HCEC 1CT (cell line): Measurements from ENCODE around the gene TRPM8.
A peak's percentile ranks its signal among the peaks of the same experiment; 100 is the strongest.
"Not testable (repeated sequence)": the region's sequence is repeated elsewhere in the genome, so short reads cannot be mapped to it uniquely, and the experiment has no call there.

ENCODE experiments used
- DNase-seq: peaks from one replicate; pipeline ENCODE4 v3.0.0-alpha.2; 2017

TRPM8 gene

GRCh38 chr2:233938676-233939370 lies 21.6 kb downstream of the TRPM8 start:
- DNase-seq, result no peak

GRCh38 chr2:233940376-233941276 lies 23.5 kb downstream of the TRPM8 start:
- no peak for DNase-seq

GRCh38 chr2:233942731-233943130 lies 25.6 kb downstream of the TRPM8 start:
- no peak for DNase-seq

GRCh38 chr2:233944269-233944668 lies 27.1 kb downstream of the TRPM8 start:
- no peak for DNase-seq

GRCh38 chr2:233944722-233945121 lies 27.5 kb downstream of the TRPM8 start:
- no peak for DNase-seq

GRCh38 chr2:233945146-233945545 lies 28.0 kb downstream of the TRPM8 start:
- no peak for DNase-seq

- no peak for DNase-seq
These were observed 33.1 kb downstream of the TRPM8 start for GRCh38 chr2:233950078-233950825.

- DNase-seq, result no peak
These were observed 35.2 kb downstream of the TRPM8 start for GRCh38 chr2:233952335-233952734.

- DNase-seq, result no peak
These were observed 36.1 kb downstream of the TRPM8 start for GRCh38 chr2:233953087-233953801.

GRCh38 chr2:233960203-233960602 lies 43.0 kb downstream of the TRPM8 start:
- no peak for DNase-seq

GRCh38 chr2:233961905-233962304 lies 44.7 kb downstream of the TRPM8 start:
- DNase-seq, result no peak

- no peak for DNase-seq
These were observed 47.4 kb downstream of the TRPM8 start for GRCh38 chr2:233964581-233964980.

- DNase-seq, result no peak
These were observed 47.9 kb downstream of the TRPM8 start for GRCh38 chr2:233965032-233965603.

GRCh38 chr2:233965646-233966045 lies 48.5 kb downstream of the TRPM8 start:
- DNase-seq, result not testable (repeated sequence)

- no peak for DNase-seq
These were observed 49.2 kb downstream of the TRPM8 start for GRCh38 chr2:233966388-233966787.

GRCh38 chr2:233967164-233967563 lies 50.0 kb downstream of the TRPM8 start:
- DNase-seq, result no peak

- no peak for DNase-seq
These were observed 51.4 kb downstream of the TRPM8 start for GRCh38 chr2:233968556-233968955.

GRCh38 chr2:233972460-233972859 lies 55.3 kb downstream of the TRPM8 start:
- not testable (repeated sequence) for DNase-seq

- DNase-seq, result no peak
These were observed 55.9 kb downstream of the TRPM8 start for GRCh38 chr2:233972941-233973575.

GRCh38 chr2:233973786-233974185 lies 56.6 kb downstream of the TRPM8 start:
- DNase-seq, result no peak

- DNase-seq, result peak; percentile 98
These were observed 57.4 kb downstream of the TRPM8 start for GRCh38 chr2:233974530-233975071.

GRCh38 chr2:233976087-233976486 lies 58.9 kb downstream of the TRPM8 start:
- DNase-seq, result no peak
